HepG2 (cell line): ENCODE measurements around the gene SNX27. TPM values are rescaled to one million over a fixed set of nuclear protein-coding genes. Genes with fewer than 3 reads are reported as not detected.

Experiments used
- ATAC-seq: fragments of 200-7000 bp; cut with Tn5 transposase; 3 replicates; pipeline ENCODE4 v1.9.1; 2020; ENCODE audit warnings: mild to moderate bottlenecking, moderate library complexity
- BruUV-seq: library from RNA; stranded (reverse); fragments of 400-500 nt; replicated peaks from 2 replicates; lab custom pipeline; 2021; lab: Mats Ljungman, UMichigan
- CTCF ChIA-PET: fragments of 300-600 bp; formaldehyde crosslinking; extraction: SDS; loops from one replicate; lab custom pipeline; 2021; ENCODE audit warnings: low total read pairs, inconsistent platforms, low intra/inter-chr PET ratio; lab: Yijun Ruan, JAX
- POLR2A ChIA-PET: fragments of 350-600 bp; sonication (Branson Sonifier 250); formaldehyde crosslinking; loops from one replicate; lab custom pipeline; 2020; ENCODE audit warnings: antibody characterized with exemption, inconsistent platforms; lab: Yijun Ruan, JAX
- DNase-seq: peaks from one replicate; pipeline ENCODE4 v3.0.0-alpha.2; 2015; ENCODE audit warnings: low spot score
- FAIRE-seq: peaks from 3 replicates; lab custom pipeline; 2011; peaks lifted over from hg19 to GRCh38; lab: Jason Lieb, UNC
- H2AFZ ChIP-seq: one replicate; pipeline ENCODE4 v1.6.1; 2011; ENCODE audit warnings: low read length, inconsistent platforms
- H3K27ac ChIP-seq: fragments of 300-600 bp; 3 replicates; pipeline ENCODE4 v1.8.0; 2011; ENCODE audit warnings: mixed run types, mild to moderate bottlenecking, mixed read lengths, low read length, inconsistent platforms; ENCODE audit not compliant: insufficient read depth; ENCODE audit errors: extremely low read length
- H3K27me3 ChIP-seq, 2 experiments: fragments of 200-600 bp in 1 of 2; 2 replicates in 1 of 2; 3 replicates in 1 of 2; pipeline versions ENCODE4 v1.6.0 to v1.8.0; 2011; ENCODE audit warnings: low read length in 2 of 2, mild to moderate bottlenecking in 2 of 2, moderate library complexity in 2 of 2, inconsistent platforms in 1 of 2; ENCODE audit not compliant: insufficient read depth in 2 of 2, control insufficient read depth in 1 of 2
- H3K36me3 ChIP-seq, 2 experiments: fragments of 200-600 bp in 1 of 2; replicated peaks in 1 of 2; 2 replicates in 1 of 2; 3 replicates in 1 of 2; pipeline versions ENCODE4 v1.5.1 to v1.8.0; 2011; ENCODE audit warnings: low read length in 2 of 2, inconsistent platforms in 1 of 2; ENCODE audit not compliant: insufficient read depth in 2 of 2, control insufficient read depth in 1 of 2
- H3K4me1 ChIP-seq: 2 replicates; pipeline ENCODE4 v1.5.1; 2012; ENCODE audit warnings: low read length, inconsistent platforms; ENCODE audit not compliant: insufficient read depth
- H3K4me2 ChIP-seq: 2 replicates; pipeline ENCODE4 v1.6.0; 2011; ENCODE audit warnings: low read depth, low read length, inconsistent platforms
- H3K4me3 ChIP-seq, 3 experiments: fragments of 200-600 bp in 1 of 3; sonication (generic), shearing (Covaris generic) in 1 of 3; replicated peaks in 1 of 3; 2 replicates each; pipeline ENCODE4 v1.5.1; 2011 to 2016; ENCODE audit warnings: low read length in 3 of 3, inconsistent platforms in 2 of 3, low read depth in 2 of 3, mild to moderate bottlenecking in 2 of 3, control low read depth in 1 of 3, mixed read lengths in 1 of 3; ENCODE audit not compliant: insufficient read depth in 1 of 3
- H3K79me2 ChIP-seq: one replicate; pipeline ENCODE4 v1.6.1; 2011; ENCODE audit warnings: low read length, inconsistent platforms; ENCODE audit not compliant: insufficient read depth
- H3K9ac ChIP-seq: 2 replicates; pipeline ENCODE4 v1.6.0; 2011; ENCODE audit warnings: mild to moderate bottlenecking, low read depth, low read length, inconsistent platforms; ENCODE audit not compliant: insufficient read depth
- H3K9me3 ChIP-seq: 2 replicates; pipeline ENCODE4 v1.5.1; 2012; ENCODE audit warnings: mild to moderate bottlenecking, low read length
- H4K20me1 ChIP-seq: 2 replicates; pipeline ENCODE4 v1.6.0; 2011; ENCODE audit warnings: inconsistent platforms, mild to moderate bottlenecking, low read length, moderate library complexity; ENCODE audit not compliant: insufficient read depth
- CEBPG ChIP-seq: IDR thresholded peaks from 2 replicates; pipeline ENCODE4 v1.6.1; 2016
- EZH2 ChIP-seq: conservative IDR thresholded peaks from 2 replicates; pipeline ENCODE4 v1.6.1; 2012; ENCODE audit warnings: mild to moderate bottlenecking, low read depth, low read length, moderate library complexity
- KDM1A ChIP-seq: IDR thresholded peaks from 2 replicates; pipeline ENCODE4 v1.6.1; 2016; ENCODE audit warnings: missing compliant biosample characterization
- MEIS1 ChIP-seq: sonication (generic); formaldehyde crosslinking; IDR thresholded peaks from 2 replicates; pipeline ENCODE4 v1.9.0; 2021; ENCODE audit warnings: mild to moderate bottlenecking, missing genetic modification reagents, moderate library complexity, borderline replicate concordance
- THAP11 ChIP-seq: IDR thresholded peaks from 2 replicates; pipeline ENCODE4 v1.6.1; 2016; ENCODE audit warnings: missing biosample characterization, missing genetic modification reagents
- ZNF317 ChIP-seq: sonication (generic); formaldehyde crosslinking; IDR thresholded peaks from 2 replicates; pipeline ENCODE4 v1.5.0; 2020; ENCODE audit warnings: mild to moderate bottlenecking, missing genetic modification reagents
- ZNF350 ChIP-seq: sonication (generic); formaldehyde crosslinking; IDR thresholded peaks from 2 replicates; pipeline ENCODE4 v1.4.0; 2020; ENCODE audit warnings: mild to moderate bottlenecking, low read depth, missing genetic modification reagents, borderline replicate concordance
- ZNF574 ChIP-seq: sonication (generic); formaldehyde crosslinking; IDR thresholded peaks from 2 replicates; pipeline ENCODE4 v1.4.0; 2020; ENCODE audit warnings: missing genetic modification reagents
- WGBS: methylation state at CpG from one replicate; pipeline ENCODE4 v1.1.6; 2017; ENCODE audit warnings: low lambda C conversion rate; 5-methylcytosine and 5-hydroxymethylcytosine counted together
- in situ Hi-C: cut with HindIII; loops from 2 replicates; pipeline ENCODE4 v1.10.0; 2017; ENCODE audit warnings: low pct_unique_long_range_greater_than_20kb; ENCODE audit not compliant: extremely low pct_ligation_motif_present
- intact Hi-C: fragments of 100-400 bp; cut with micrococcal nuclease; formaldehyde crosslinking; loops from one replicate; pipeline ENCODE4 v1.10.0; 2022; ENCODE audit not compliant: unreplicated experiment
- polyA plus RNA-seq, 8 experiments: library from polyadenylated mRNA; depleted of rRNA in 3 of 8; stranded (reverse) in 7 of 8; unstranded in 1 of 8; fragments of >200 nt; fragmentation: Illumina TruSeq in 4 of 8; extraction: Trizol in 4 of 8; gene quantifications; 2 replicates each; pipeline versions ENCODE4 v1.2.1 to v1.2.3, GENCODE V29; 2011 to 2016; ENCODE audit warnings: low read depth in 4 of 8, missing spikeins in 1 of 8, mixed read lengths in 1 of 8; ENCODE audit not compliant: insufficient read depth in 1 of 8
- total RNA-seq, 5 experiments: library from RNA; depleted of rRNA; stranded (reverse); fragments of >200 nt; fragmentation: Illumina TruSeq; extraction: Trizol; gene quantifications; 2 replicates each; pipeline ENCODE4 v1.2.3, GENCODE V29; 2016; ENCODE audit warnings: low read depth in 1 of 5

Gene SNX27
- total and polyA plus RNA-seq, 2 of the 13 experiments (the other 11 are each of a cell fraction or from before 2014, with no cell fraction given), result 14.4 to 17.8 TPM

- Histone ChIP-seq H3K27ac (no peak overlapping the region), H2AFZ (no peak overlapping the region), H3K27me3 (peaks cover 3 to 41% of the 10 kb centered on the region in 2 experiments), H3K4me2 (peak overlapping the region; percentile 90), H3K9ac (no peak overlapping the region; the same call in 1 of the 2 replicates), H3K36me3 (no peaks in the 10 kb centered on the region), H3K79me2 (no peaks in the 10 kb centered on the region), H3K4me3 (peak overlapping the region in 2 of 3 experiments; percentile 35 to 55; a peak in 3 of 6 replicates), H3K4me1 (peaks cover 55% of the 10 kb centered on the region), H4K20me1 (no peaks in the 10 kb centered on the region), H3K9me3 (no peaks in the 10 kb centered on the region)
- FAIRE-seq (no peak), ATAC-seq (no peak), DNase-seq (no peak)
- no TSS peak for BruUV-seq
- intact Hi-C loops (no loop called here), in situ Hi-C loops (no loop called here)
- WGBS, result 0% methylated on average over 1 of the region's 1 CpG
- ChIA-PET CTCF (no interaction called here), POLR2A (no interaction called here)
- TF ChIP-seq ZNF574 (no peak), CEBPG (CRISPR knock-in tag) (no peak), THAP11 (CRISPR knock-in tag) (no peak), ZNF317 (no peak), EZH2 (no peak), ZNF350 (no peak), MEIS1 (CRISPR knock-in tag) (no peak), KDM1A (CRISPR knock-in tag) (no peak)
Measured at GRCh38 chr1:151720125-151720524, 108.3 kb downstream of the SNX27 start.
